GM18873 (cell line): ENCODE measurements around the gene TTC23.
"Not testable (repeated sequence)": the region's sequence is repeated elsewhere in the genome, so short reads cannot be mapped to it uniquely, and the experiment has no call there.

ENCODE experiments used
- ATAC-seq: cut with Tn5 transposase; IDR thresholded peaks from one replicate; pipeline ENCODE4 v1.9.1; 2021; ENCODE audit warnings: mild to moderate bottlenecking, moderate library complexity, moderate number of reproducible peaks; ENCODE audit not compliant: unreplicated experiment, low FRiP score

Gene TTC23

DNA sequence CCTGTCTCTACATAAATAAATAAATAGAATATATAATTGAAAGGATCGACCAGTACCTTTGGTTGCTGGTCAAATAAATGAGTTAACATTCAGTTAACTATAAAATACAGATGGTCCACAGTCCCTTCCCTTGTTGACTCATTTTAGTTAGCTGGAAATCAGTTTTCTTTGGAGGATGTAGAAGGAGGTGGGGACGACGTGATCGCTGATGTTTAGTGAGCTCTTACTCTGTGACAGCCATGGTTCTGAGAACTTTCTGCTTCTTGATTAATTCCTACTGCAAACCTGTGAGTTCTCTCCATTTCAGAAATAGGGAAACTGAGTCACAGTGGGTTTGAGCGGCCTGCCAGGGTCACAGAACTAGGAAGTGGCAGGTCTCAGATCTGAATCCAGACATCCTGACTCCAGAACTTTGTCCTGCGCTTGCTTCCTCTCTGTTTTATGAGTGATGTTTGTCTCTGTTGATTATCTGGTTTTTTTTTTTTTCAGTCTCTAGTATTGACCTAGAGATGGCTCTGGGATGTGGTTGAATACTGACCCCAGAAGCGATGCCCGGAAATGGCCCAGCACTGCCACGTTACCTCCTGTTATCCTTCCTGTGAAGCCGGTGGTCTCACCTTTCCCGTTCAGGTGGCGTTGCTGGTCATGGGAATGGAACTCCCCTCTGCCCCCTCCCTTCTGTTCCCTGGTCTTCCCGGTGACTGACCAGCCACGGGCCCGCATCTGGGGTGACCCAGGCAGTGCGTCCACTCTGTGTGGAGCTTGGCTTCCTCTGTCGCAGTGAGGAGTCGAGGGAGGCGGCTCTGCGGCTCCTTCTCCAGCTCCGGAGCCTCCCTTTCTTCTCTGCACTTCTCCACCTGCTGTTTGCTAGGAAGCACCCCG, 126.3 kb downstream of the TTC23 start:
- no peak for ATAC-seq

DNA sequence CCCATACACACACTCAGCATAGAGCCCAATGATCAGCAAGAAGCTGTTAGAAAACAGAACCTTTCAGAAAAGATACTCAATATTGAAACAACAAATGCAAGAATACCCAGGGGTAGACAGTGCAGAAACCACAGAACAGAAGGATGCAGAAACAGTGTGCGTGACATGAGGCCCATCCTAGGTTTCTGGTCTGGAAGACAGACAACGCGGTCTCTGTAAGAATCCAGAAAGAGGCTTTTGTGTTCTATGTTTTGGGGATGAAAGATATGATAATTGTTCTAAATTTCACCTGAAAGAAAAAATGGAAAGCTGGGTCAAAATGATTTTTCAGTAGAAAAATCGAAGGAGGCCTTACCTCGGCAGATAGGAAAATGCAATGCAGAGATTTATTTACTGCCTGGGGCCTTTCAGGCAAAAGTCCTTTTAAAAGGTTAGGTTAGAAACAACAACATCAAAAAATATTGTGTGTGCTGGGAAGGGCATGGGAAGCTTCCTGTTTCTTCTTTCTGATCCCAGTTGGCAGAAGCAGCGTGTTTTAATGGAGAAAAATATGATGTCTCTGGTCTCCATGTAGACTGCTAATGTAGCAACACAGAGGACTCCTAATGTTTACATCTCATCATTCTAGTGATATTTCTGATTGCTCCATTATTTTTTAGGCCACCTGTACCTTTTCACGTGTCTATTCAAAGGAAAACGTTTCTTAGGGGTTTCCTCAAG, 127.5 kb downstream of the TTC23 start:
- ATAC-seq: no peak

DNA sequence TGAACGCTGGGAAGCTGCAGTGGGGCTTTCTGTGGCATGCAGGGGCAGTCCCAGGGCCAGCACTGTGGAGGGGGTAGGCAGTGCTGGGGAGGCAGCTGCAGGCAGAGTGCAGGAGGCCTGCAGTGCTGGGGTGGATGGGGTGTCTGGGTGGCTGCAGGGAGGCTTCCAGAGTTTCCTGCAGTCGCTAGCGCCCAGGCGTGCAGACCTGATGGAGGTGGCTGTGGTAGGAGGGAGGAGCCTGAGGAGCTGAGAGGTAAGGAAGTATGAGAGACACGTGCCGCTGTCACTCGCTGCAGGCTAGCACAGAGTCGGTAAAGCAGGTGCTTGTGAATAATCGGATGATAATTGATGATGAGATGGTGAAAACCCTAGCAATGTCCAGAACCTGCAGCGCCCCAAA, 128.2 kb downstream of the TTC23 start:
- no peak for ATAC-seq

DNA sequence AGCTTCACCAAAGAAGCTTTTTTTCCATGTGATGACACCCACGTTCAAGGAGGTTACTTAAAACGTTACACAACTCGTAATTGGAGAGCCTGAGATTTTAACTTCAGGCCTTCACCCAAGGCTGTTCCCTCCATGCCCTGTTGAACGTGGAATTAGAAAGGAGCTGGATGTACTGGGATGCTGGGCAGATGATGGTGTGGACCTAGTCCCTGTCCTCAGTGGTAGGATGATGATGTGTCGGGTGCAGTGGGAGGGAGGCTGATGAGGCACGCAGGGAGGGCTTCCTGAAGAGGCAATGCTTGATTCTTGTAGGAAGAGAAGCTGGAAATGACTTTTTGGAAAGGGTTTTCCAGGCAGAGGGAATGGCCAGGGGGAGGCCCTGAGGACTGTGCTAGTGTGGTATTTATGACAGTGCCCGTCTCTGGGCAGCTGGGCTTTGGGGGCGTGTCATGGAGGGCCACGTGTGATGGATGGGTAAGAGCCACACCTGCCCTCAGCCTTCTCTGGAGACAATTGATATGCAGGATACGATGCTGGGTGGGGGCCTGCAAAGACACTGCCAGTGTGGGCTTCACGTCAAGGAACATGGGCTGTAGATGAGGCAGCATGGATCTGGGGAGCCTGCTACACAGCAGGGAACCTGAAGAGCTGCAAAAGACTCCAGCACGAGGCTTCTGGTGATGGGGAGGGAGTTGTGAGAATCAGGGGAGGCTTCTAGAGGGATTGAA, 129.2 kb downstream of the TTC23 start:
- no peak for ATAC-seq

GRCh38 chr15:99118801-99119546, 130.4 kb downstream of the TTC23 start:
- no peak for ATAC-seq

GRCh38 chr15:99118258-99118632, 131.1 kb downstream of the TTC23 start:
- no peak for ATAC-seq

DNA sequence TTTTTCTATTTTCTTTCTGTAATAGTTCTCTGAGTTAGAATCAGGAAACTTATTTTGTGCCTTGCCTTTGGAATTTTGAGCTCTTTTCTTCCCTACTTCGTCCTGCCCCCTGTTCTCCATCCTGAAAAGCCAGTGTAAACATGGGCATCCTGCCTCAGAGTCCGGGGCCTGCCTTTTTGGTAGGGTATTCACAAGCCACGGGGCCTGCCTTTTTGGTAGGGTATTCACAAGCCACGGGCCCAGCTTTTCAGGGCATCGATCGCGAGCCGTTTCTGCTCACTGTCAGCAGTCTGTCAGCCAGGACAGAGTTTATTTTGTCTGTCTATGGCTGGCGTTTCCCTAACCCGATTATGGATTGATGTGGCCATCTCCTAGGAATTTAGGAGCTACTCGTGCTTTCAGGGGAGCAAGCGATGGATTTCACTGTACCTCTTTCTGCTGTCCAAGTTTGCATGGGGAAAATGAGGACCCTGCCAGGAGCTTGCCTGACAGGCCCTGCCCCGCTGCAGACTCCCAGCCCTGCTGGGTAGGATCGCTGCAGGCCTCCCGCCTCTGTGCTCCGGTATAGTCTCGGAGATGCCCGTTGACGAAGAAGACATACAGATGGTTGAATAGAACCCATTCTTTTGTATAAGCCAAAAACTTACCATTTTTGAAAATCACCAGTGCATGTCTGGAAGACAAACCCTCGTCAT, 131.7 kb downstream of the TTC23 start:
- ATAC-seq: no peak

DNA sequence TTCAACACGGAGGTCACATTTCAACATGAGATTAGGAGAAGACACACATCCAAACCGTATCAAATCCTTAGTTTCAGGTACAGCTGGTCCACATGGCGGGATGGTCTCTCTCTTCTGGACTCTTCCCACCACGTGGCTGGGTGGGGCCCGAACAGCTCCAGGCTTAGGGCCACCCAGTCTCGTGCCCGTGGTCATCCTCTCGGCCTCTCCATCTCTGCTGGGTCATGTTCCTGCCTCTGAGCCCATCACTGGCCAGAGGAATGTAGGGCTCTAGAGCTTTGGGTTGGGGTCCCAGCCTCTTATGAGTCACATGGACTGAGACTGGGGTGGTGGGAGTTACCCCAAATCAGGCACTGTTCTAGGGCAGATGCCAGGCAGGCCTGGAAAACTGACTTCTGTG, 132.3 kb downstream of the TTC23 start:
- no peak for ATAC-seq

GRCh38 chr15:99115300-99116215, 133.8 kb downstream of the TTC23 start:
- ATAC-seq: no peak

GRCh38 chr15:99114511-99115299, 134.7 kb downstream of the TTC23 start:
- ATAC-seq: no peak

GRCh38 chr15:99113547-99114271, 135.7 kb downstream of the TTC23 start:
- ATAC-seq: no peak

GRCh38 chr15:99111641-99112040, 137.7 kb downstream of the TTC23 start:
- ATAC-seq: not testable (repeated sequence)

DNA sequence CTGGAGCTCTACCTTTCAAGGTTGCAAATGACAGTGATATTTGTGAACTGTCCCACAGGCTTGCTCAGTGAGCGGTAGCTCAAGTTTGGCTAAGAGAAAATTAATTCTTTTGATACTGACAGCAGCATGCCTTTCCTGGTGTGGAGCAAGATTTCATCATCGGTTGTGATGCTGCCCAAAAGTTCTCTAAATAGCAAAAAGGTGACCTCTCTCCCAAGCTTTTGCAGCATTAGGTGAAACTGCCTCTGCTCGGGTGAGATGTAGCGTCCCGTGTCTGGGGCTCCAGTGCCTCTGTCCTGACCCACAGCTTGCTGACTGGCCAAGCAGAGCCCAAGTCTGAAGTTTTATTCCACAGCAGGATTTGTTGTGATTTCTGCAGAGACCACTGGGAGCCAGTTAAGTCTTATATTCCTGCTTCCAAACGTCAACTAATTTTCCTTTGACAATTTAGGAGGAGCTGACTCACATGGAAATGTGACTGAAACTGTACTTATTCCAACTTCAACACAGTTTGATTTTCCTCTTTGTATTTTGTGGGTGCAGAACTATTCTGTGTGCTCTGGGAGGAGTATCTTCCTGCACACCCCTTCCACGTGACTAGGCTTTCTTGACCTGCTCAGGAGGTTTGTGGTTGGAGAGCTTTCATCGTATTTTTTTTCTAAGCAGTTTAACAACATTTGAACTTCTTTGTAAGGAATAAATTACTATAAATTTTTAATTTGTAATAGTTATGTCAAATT, 138.6 kb downstream of the TTC23 start:
- ATAC-seq: no peak

DNA sequence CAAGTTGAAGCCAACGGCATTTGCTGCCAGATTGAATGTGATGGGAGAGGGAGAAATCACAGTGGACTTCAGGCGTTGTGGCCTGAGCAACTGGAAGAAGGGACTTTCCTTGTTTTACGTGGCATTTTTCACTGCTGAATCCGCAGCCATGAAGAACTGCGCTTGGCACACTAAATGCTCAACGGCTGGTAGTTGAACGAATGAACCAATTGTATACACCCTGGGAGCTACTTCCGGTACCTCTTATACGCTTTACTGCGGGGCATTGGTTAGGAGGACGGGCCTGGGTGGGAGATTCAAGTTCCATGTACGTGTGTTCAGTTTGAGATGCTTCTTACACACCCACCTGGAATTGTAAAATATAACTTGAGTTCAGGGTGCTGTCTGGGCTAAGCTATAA, 139.3 kb downstream of the TTC23 start:
- no peak for ATAC-seq

DNA sequence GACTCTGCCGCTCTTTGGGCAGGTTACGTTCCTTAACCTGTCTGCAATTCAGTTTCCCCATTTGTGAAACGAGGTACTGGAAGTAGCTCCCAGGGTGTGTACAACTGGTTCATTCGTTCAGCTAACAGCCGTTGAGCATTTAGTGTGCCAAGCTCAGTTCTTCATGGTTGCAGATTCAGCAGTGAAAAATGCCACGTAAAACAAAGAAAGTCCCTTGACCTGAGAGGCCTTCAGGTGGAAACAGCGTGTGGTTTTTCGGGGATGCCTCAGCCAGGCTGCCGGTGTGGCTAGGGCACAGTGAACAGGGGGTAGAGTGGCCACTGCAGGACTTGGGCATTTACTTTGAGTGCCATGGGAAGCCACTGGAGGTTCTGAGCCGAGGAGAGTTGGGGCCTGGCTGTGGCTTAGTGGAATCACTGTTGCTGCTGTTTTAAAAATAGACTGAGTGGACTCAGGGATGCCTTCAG, 139.8 kb downstream of the TTC23 start:
- no peak for ATAC-seq

DNA sequence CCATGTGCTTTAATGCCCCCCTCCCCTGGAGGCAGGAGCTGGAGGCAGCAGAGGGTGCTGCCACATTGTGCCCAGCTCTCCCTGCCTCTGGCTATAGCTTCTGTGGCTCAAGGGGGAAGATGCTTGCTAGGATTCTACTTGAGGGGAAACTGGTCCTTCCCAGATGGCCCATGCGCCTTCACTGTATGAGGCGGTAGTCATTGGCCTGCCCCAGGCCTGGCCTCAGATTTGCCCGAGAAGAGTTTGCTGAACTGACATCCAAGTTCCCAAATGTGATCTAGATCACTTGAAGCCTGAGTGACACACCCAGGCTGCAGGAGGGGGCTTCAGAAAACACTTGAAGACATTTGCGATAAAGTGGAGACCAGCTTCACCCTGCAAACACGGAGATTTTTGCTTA, 140.4 kb downstream of the TTC23 start:
- ATAC-seq: no peak
